22Rv1 (cell line): ENCODE results near the gene SCN1A.
"Not testable (repeated sequence)": the region's sequence is repeated elsewhere in the genome, so short reads cannot be mapped to it uniquely, and the experiment has no call there.

Experiments used
- H3K27ac ChIP-seq: fragments of 450-650 bp; 2 replicates; pipeline ENCODE4 v1.5.1; 2017
- CTCF ChIP-seq: fragments of 450-650 bp; IDR thresholded peaks from 2 replicates; pipeline ENCODE4 v1.5.1; 2017; ENCODE audit warnings: mild to moderate bottlenecking
- ZFX ChIP-seq: fragments of 450-650 bp; IDR thresholded peaks from 2 replicates; pipeline ENCODE4 v1.6.1; 2017; ENCODE audit warnings: antibody characterized with exemption, borderline replicate concordance

The SCN1A gene

GRCh38 chr2:166025313-166025712, 102.5 kb downstream of the SCN1A start:
- TF ChIP-seq CTCF (no peak), ZFX (no peak)
- H3K27ac ChIP-seq: no peak overlapping the region

- H3K27ac ChIP-seq: no peak overlapping the region
- TF ChIP-seq ZFX: no peak
- no peak for TF ChIP-seq CTCF
Measured at GRCh38 chr2:166017208-166017607, 110.6 kb downstream of the SCN1A start.

- TF ChIP-seq ZFX (no peak), CTCF (no peak)
- H3K27ac ChIP-seq: no peak overlapping the region
Measured at GRCh38 chr2:166013878-166014277, 113.9 kb downstream of the SCN1A start.

GRCh38 chr2:166011660-166012059, 116.2 kb downstream of the SCN1A start:
- no peak for TF ChIP-seq ZFX
- no peak overlapping the region for H3K27ac ChIP-seq

GRCh38 chr2:166000401-166000800, 127.4 kb downstream of the SCN1A start:
- H3K27ac ChIP-seq: no peak overlapping the region
- no peak for TF ChIP-seq CTCF

- no peak for TF ChIP-seq ZFX
- no peak for TF ChIP-seq CTCF
- no peak overlapping the region for H3K27ac ChIP-seq
Measured at GRCh38 chr2:165990846-165991245, 137.0 kb downstream of the SCN1A start.

- TF ChIP-seq CTCF (no peak), ZFX (no peak)
- H3K27ac ChIP-seq: no peak overlapping the region
Measured at GRCh38 chr2:165989851-165990250, 138.0 kb downstream of the SCN1A start.

- TF ChIP-seq CTCF (no peak), ZFX (no peak)
- no peak overlapping the region for H3K27ac ChIP-seq
Measured at GRCh38 chr2:165985120-165985519, 142.7 kb downstream of the SCN1A start.

GRCh38 chr2:165972161-165972560, 155.7 kb downstream of the SCN1A start:
- not testable (repeated sequence) for H3K27ac ChIP-seq
